Measurements from ENCODE around the gene NCOA1.
"Not testable (repeated sequence)": the region's sequence is repeated elsewhere in the genome, so short reads cannot be mapped to it uniquely, and the experiment has no call there.

Gene NCOA1

GRCh38 chr2:24787532-24787931 is 296.5 kb downstream of the NCOA1 start:
- no peak for DNase-seq (ENCODE audit: low read depth, low spot score)

GRCh38 chr2:24788816-24789215 is 297.8 kb downstream of the NCOA1 start:
- DNase-seq (ENCODE audit: low read depth, low spot score) = no peak

- DNase-seq (ENCODE audit: low read depth, low spot score) = peak; percentile 37
These were observed 300.4 kb downstream of the NCOA1 start for GRCh38 chr2:24791452-24791851.

GRCh38 chr2:24792542-24792873 is 301.5 kb downstream of the NCOA1 start:
- DNase-seq (ENCODE audit: low read depth, low spot score) = no peak

GRCh38 chr2:24792874-24793760 is 302.1 kb downstream of the NCOA1 start, which contains the start of the genes CENPO and PTRHD1:
CENPO (plus strand) TSS chr2:24793425; CDS start chr2:24793920, 495 bp downstream.
PTRHD1 (minus strand) TSS chr2:24793391; CDS start chr2:24793377, 14 bp downstream.
- DNase-seq (ENCODE audit: low read depth, low spot score) = peak; percentile 98

- DNase-seq (ENCODE audit: low read depth, low spot score) = peak; percentile 71
These were observed 302.8 kb downstream of the NCOA1 start for GRCh38 chr2:24793761-24794435.

- DNase-seq (ENCODE audit: low read depth, low spot score) = no peak
These were observed 306.6 kb downstream of the NCOA1 start for GRCh38 chr2:24797644-24798043.

GRCh38 chr2:24800487-24800886 is 309.4 kb downstream of the NCOA1 start:
- DNase-seq (ENCODE audit: low read depth, low spot score) = not testable (repeated sequence)

GRCh38 chr2:24805811-24806660 is 315.0 kb downstream of the NCOA1 start:
- not testable (repeated sequence) for DNase-seq (ENCODE audit: low read depth, low spot score)

- no peak for DNase-seq (ENCODE audit: low read depth, low spot score)
These were observed 315.6 kb downstream of the NCOA1 start for GRCh38 chr2:24806661-24807036.

- no peak for DNase-seq (ENCODE audit: low read depth, low spot score)
These were observed 318.4 kb downstream of the NCOA1 start for GRCh38 chr2:24809316-24810007.

GRCh38 chr2:24813691-24814137 is 322.7 kb downstream of the NCOA1 start:
- DNase-seq (ENCODE audit: low read depth, low spot score) = no peak

- no peak for DNase-seq (ENCODE audit: low read depth, low spot score)
These were observed 323.5 kb downstream of the NCOA1 start for GRCh38 chr2:24814516-24814915.

GRCh38 chr2:24815171-24815570 is 324.1 kb downstream of the NCOA1 start:
- DNase-seq (ENCODE audit: low read depth, low spot score) = no peak

GRCh38 chr2:24816404-24816803 is 325.4 kb downstream of the NCOA1 start:
- no peak for DNase-seq (ENCODE audit: low read depth, low spot score)

GRCh38 chr2:24816884-24817283 is 325.8 kb downstream of the NCOA1 start:
- no peak for DNase-seq (ENCODE audit: low read depth, low spot score)

- DNase-seq (ENCODE audit: low read depth, low spot score) = no peak
These were observed 327.7 kb downstream of the NCOA1 start for GRCh38 chr2:24818721-24819167.

- no peak for DNase-seq (ENCODE audit: low read depth, low spot score)
These were observed 328.6 kb downstream of the NCOA1 start for GRCh38 chr2:24819442-24820174.

GRCh38 chr2:24820175-24820513 is 329.1 kb downstream of the NCOA1 start:
- DNase-seq (ENCODE audit: low read depth, low spot score) = no peak

All from ELF-1 (cell line).